HG02884 (cell line): ENCODE measurements around the gene PLK3.
"Not testable (repeated sequence)": the region's sequence is repeated elsewhere in the genome, so short reads cannot be mapped to it uniquely, and the experiment has no call there.

Source experiments
- ATAC-seq: cut with Tn5 transposase; IDR thresholded peaks from one replicate; pipeline ENCODE4 v1.9.1; 2021; ENCODE audit warnings: mild to moderate bottlenecking, moderate library complexity; ENCODE audit not compliant: unreplicated experiment

Gene PLK3

GRCh38 chr1:44799770-44800584, at the start of gene PLK3:
Gene PLK3 (plus strand): TSS chr1:44800377. CDS start chr1:44800464, 87 bp downstream.
- peak; percentile 83 for ATAC-seq

- no peak for ATAC-seq
Observed at GRCh38 chr1:44757420-44757819, 42.8 kb upstream of the PLK3 start.

GRCh38 chr1:44759077-44759476, 41.1 kb upstream of the PLK3 start:
- no peak for ATAC-seq

- no peak for ATAC-seq
Observed at GRCh38 chr1:44760876-44761275, 39.3 kb upstream of the PLK3 start.

GRCh38 chr1:44766421-44766820, 33.8 kb upstream of the PLK3 start:
- not testable (repeated sequence) for ATAC-seq

GRCh38 chr1:44775078-44775929, 24.9 kb upstream of the PLK3 start, which contains the start of gene RPS8:
Gene RPS8 (plus strand): TSS chr1:44775540. CDS start chr1:44775597, 57 bp downstream.
- ATAC-seq, result peak; percentile 67

- ATAC-seq, result no peak
Observed at GRCh38 chr1:44775930-44776729, 24.0 kb upstream of the PLK3 start.

- ATAC-seq, result no peak
Observed at GRCh38 chr1:44776730-44777068, 23.5 kb upstream of the PLK3 start.

- no peak for ATAC-seq
Observed at GRCh38 chr1:44777547-44777946, 22.6 kb upstream of the PLK3 start.

- no peak for ATAC-seq
Observed at GRCh38 chr1:44777969-44778635, 22.1 kb upstream of the PLK3 start.

GRCh38 chr1:44778705-44779576, 21.2 kb upstream of the PLK3 start:
- ATAC-seq, result no peak

- no peak for ATAC-seq
Observed at GRCh38 chr1:44780583-44781121, 19.5 kb upstream of the PLK3 start.

- no peak for ATAC-seq
Observed at GRCh38 chr1:44783697-44784093, 16.5 kb upstream of the PLK3 start.

GRCh38 chr1:44784094-44785028, 15.8 kb upstream of the PLK3 start:
- no peak for ATAC-seq

GRCh38 chr1:44785029-44785380, 15.2 kb upstream of the PLK3 start:
- no peak for ATAC-seq

GRCh38 chr1:44785501-44786137, 14.6 kb upstream of the PLK3 start:
- no peak for ATAC-seq

- no peak for ATAC-seq
Observed at GRCh38 chr1:44786138-44786840, 13.9 kb upstream of the PLK3 start.
